ENCODE measurements around the gene TMEM18. TPM values are rescaled to one million over a fixed set of nuclear protein-coding genes. Genes with fewer than 3 reads are reported as not detected.

The TMEM18 gene
- polyA plus RNA-seq, 10 donors, result 40.7 to 49.1 (median 43.9) TPM

DNA sequence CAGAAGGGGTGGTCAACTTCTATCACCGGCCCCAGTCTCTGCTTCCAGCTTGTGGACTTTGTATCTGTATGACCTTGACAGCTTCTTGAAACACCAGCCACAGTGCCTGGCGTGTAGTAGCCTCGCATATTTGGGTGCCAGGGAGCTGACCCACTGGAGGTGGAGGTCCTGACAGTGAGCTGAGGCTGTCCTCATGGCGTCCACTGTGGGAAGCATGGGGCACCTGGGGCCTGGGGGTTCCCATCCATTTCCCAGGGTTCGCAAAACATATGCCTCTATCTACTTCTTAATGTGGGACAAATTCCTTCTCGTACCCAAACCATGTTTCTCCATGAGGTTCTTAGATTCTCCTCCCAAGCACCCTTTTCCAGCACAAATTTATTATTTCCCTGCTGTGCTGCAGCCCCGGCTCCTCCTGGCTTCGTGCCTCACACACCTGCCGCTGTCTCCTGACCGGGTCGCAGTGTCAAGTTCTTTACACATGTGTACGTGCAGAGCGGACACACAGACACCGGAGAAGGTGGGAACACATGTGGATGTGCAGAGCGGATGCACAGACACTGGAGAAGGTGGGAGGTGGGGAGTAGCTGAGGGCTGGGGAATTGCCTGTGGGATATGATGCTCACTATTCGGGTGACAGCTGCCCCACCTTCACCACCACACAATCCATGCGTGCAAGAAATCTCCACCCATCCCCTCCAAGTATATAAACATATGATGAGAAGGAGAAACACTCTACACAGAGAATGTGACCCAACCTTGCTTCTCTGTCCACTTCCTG, 23.4 kb downstream of the TMEM18 start:
- DNase-seq, result no peak

DNA sequence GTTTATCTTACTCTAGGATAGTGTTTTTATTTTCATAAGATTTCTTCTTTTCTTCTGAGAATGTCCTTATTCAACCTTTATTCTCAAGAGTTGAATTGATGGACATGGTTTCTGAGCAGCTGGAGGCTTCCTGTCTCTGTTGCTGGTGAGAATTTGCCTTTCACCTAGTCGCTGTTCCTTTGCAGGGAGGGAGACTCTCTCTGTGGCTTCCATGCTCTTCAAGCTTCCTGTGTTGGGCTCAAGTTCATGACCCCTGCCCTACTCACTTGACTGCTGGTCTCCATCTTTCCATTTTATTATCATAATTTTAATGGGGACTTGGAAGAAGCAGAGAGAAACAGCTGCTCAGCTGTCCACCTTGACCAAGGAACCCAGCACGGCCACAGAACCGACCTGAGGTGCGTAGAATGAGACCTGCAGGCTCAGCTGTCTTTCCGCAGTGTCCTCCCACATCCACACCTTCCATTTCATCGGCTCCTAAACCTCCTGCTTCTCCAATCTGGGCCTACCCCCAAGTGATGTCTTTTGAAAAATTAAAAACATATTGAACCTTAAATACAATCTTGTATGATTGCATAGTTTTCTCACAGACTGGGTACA, 24.2 kb downstream of the TMEM18 start:
- DNase-seq, result no peak

DNA sequence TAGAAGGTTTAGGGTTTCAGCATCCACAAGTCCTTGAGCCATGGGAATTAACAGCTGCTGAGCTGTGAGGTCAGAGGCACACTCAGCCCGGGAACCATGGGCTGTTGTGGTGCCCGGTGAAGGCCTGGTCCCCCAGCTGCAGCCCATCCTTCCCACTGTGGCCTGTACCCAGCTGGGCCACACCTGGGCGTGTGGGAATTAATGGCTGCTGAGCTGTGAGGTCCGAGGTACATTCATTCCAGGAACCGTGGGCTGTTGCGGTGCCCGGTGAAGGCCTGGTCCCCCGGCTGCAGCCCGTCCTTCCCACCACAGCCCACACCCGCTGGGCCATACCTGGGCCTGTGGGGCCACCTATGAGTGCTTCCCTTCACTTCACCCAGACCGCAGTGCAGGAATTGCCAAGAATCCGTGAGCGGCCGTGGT, 25.2 kb downstream of the TMEM18 start:
- DNase-seq, result peak in 1 of 3 donors; percentile 37

DNA sequence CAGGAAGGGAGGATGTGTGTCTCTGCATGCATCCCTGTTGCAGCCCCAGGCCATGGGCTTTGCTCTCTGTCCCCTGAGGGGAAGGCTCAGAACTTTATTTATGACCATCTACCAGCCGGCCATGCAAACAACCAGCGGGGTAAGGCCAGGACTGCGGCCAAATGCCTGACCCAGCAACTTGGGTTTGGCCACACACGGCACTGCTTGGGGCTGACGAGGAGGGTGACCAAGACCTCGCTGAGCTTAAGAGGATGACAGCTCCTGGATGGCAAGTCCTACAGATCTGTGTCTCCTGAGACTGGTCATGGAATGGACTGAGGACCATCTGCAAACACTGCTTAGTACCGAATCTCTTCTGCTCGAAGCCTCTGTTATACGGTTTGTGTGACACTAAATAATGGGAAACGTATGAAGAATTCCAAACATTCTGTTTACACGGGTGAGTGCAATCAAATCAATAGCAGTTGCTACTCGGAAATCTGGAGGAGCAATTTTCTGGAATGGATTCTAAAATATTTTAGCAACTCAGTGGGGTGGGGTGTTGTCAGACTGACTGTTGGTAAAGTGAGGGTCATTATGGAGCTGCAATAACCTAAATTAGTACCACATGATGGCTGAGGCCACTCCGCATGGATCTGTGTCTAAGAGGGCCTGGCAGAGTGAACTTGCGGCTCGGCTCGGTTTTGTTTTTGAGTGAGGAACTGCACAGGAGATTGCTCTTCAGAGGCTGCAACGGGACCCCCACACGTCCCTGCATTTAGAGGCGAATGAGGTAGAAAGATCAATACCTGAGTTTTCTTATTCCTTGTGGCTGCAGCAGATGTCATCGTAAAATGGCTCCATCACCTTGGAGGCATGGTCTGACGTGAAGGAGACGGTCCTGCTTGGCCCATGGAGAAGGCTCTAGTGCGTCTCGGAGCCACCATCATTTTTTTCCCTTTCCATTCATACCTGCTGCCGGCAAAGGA, 26.6 kb downstream of the TMEM18 start:
- DNase-seq, result no peak

DNA sequence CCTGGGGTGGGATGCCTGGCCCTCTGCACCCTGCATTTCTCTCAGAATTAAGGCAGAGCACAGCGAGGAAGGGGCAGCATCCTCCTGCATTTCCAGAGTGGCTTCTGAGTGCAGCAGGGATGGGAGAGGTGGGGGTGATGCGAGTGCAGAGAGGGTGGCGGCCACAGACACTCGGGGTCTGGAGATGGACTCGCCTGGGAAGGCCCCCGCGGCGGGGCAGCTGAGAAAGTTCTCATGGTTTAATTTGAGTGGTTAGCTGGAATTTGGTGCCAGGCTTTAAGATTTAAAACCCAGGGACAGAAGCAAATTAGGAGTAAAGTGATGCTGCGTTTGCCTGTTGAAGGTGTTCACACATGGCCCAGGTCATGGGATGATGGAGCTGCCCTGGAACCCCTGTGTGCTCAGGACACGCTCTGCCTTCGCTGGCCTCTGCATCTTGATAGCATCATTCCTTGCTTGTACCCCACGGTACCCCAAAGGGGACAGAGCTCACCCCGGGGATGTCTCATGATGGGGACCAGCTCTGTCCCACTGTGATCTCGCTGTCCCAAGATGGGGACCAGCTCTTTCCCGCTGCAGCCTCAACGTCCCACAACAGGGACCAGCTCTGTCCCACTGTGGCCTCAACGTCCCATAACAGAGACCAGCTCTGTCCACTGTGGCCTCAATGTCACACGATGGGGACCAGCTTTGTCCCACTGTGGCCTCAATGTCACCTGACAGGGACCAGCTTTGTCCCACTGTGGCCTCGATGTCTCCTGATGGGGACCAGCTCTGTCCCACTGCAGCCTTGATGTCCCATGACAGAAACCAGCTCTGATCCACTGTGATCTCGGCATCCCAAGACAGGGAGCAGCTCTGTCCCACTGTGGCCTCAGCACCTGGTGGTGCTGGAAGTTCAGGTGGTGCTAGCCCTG, 27.5 kb downstream of the TMEM18 start:
- DNase-seq, result no peak

DNA sequence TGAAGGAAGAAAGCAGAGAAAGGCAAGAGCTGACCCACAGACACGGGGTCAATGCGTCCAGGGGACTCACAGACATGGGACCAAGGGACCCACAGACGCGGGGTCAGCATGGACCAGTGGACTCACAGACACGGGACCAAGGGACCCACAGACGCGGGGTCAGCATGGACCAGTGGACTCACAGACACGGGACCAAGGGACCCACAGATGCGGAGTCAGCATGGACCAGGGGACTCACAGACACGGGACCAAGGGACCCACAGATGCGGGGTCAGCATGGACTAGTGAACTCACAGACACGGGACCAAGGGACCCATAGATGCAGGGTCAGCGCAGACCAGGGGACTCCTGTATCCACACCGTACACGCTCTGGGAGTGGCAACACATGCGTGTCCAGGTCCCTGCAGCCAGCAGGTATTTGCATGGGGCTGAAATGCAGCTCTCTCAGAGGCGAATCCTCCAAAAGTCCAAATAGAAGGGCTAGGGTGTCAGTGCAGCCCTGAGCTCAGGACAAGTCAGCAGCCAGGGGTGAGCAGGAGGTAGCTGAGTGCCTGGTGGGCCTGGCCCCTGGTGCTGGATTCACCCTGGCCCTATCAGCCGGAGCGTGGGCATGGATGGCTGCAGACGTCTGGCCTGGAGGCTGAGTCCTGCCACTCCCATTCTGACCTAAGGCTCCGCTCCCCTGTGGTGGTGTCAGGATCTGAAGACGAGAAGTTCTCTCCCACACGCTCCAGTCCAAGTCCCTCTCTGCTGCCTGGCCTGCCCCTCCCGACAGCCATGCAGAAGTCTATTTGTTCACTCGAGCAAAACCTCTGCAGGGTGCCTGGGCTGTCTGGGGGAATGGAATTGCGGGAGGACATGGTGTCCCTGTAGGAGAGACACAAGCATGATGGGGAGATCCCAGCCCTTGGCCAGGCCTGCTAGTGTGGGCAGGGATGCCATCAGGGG, 28.5 kb downstream of the TMEM18 start:
- no peak for DNase-seq

DNA sequence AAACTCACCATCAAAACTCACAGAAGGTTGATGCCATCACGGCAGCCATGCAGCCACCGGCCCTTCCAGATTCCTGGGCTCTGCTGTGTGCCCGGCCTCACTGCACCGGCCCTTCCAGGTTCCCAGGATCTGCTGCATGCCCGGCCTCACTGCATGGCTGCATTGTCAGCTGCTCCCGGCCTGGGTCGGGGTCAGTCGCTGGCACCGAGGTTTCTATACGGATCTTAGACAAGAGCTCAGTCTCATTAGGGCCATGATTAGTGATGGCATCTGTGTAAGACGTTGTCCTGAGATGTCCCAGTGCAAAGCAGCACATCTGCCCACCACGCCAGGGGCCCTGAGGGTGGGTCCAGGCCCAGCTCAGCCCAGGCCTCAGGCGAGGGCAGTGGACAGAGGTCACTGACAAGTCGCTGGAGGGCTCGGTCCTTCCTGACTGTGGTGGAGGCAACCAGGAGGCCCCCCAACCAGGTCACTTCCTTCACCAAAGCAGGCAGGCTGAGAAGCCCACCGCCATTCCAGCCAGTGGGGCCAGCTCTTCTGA, 29.4 kb downstream of the TMEM18 start:
- DNase-seq, result no peak

DNA sequence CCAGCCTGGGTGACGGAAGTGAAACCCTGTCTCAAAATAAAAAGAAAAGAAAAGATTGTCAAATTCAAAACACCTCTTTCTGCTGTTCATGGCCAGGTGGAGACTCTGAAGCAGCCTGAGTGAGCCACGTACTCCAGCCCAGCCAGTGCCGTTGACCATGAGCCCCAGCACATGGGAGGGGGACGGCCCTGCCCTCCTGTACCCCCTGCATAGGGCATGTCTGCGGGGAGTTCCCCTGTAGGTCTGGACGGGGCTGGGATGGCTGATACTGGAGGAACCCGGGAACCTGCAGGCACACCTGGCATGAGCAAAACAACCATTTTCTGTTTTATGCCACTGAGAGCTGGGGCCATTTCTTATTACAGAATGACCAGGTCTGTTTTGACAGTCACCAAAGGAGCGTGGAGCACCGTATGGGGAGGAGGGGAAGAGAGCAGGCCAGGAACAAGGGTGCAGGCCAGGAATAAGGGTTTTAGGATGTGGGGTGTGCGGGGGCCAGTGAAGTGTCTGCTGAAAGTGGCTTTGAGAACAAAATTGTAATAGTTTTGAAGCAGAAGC, 30.1 kb downstream of the TMEM18 start:
- no peak for DNase-seq

DNA sequence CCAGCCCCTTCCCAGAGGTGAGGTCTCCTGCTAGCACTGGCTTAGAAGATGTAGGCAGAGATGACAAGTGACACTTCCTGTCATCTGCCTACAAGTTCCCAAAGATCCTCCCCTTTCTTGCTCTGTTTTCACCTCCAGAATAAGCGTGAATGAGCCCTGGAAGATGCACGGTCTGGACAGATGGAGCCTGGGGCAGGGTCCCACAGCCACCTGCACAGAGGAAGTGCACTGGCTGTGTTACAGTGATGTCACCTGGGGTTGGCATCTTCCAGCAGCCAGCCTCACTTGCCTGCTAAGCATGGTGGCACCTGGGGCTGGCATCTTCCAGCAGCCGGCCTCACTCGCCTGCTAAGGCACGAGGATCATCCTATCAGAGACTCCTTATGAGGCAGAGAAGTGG, 32.3 kb downstream of the TMEM18 start:
- DNase-seq, result no peak

DNA sequence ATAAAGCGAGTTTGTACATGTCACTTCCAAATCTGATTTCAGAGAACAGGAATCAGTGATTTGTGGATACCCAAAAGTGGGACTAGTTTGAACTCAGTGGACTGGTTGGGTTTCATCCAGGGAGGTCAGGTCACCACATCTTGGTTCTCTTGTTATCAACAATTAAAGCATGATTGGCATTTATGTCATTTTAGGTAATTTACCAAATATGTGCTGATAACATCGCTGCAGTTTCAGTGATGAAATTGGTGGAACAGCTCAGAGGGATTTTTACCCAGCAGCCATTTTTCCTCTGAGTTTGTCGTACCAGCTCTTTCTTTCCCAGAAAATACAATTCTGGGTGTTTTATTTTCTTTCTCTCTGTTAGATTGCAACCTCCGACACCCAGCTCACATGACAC, 33.4 kb downstream of the TMEM18 start:
- no peak for DNase-seq

DNA sequence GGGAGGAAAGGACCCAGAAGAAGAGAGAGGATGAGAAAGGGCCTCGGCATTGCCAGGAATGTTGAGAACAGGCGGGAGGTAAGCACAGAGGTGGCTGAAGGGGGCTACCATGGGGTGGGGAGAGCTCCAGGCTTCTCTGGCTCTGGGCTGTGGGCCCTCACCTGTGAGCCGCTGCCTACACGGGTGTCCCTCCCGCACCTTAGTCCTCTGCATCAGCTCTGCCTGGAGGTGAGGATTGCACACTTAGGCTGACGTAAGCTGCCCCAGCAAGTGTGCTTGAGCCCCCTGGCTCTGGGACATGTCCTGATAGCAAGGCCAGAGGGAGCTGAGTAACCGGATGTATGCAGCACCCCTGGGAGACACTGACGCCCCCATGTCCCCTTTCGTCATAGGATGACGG, 33.9 kb downstream of the TMEM18 start:
- no peak for DNase-seq

DNA sequence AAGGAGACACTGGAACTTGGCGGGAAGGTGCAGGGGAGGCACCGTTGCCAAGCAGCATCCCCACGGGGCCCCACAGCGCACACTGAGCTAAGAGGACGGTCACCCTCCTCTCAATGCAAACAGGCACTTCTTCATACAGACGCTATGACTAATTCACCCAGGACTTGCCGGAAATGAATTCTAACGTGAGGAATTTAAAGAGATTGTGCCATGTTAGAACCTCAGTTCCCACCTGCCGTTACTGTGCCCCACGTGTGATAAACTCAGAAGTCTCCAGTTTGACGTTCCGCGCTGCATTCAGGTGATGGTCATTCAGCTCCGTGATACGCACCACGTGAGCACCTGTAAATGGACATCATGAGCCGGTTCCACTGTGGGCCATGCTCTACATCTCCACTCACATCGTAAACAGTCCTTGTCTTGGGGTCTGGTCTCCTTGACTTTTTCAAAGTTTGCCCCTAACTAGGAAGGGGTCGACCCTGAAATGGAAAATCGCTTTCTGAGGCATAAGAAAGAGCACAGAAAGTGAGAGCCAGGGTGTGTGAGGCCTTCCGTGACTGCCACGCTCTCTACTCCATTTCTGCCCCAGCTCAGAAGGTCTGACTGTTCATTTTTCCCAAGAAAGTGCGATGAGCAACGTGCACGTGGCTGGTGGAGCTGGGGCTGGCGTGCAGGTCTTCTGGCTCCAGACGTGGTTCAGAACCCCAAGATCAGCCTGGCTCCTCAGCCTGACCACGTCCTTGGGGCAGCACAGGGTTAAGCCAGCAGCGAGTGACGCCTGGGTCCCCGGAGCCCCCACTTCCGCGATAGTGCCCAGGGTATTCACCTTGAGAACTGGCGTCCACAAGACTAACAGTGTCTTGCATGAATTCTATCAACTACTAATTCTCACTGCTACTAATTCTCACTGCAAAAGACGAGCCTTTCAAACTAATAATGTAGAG, 35.1 kb downstream of the TMEM18 start:
- DNase-seq, result no peak

DNA sequence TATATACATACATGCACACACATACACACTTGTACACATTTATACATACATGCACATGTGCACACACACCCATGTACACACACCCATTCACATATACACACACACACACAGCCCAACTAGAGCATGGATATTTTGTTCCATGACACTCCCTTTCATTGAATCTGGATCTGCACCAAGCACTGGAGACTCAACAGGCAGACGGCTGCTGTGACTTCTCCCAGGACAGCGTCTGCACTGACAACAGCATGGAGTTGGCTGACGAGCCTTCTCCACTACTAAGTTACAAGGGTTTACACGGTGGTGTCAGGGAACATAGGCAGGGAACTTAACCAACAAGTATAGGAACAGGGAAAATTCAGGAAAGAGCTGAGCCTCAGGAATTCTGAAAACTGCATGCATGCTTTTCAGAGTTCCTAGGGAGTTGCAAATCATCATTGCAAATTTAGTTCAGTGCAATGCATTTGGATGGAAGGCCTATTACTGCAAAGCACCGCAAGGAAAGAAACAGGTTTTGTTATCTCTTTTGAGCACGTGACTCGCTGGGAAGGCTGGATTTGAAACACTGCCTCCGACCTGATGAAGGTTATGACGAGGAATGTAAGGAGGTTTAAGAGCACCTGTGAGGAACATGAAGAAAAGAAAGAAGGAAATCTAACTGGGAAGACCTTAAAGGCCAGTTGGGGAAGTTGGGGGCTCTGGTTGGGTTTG, 35.9 kb downstream of the TMEM18 start:
- DNase-seq, result peak in 1 of 3 donors; percentile 50

DNA sequence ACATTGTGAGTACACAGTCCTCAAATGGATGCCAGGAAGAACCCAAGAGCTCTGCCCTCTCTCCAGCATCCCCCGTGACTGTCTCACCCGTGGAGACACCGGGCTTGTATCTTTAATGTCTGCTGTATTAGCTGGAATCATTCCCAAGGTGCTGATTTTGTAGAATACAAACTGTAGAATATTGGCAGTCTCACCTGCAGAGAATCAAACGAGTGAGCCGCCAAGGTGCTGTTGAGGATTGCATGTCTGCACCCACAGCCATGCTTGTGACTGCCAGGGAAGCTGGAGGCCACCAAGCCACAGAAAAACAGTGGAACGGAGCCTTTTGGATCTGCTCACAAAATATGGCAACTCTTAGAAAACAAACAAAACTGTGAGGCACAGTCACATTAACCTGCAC, 37.5 kb downstream of the TMEM18 start:
- no peak for DNase-seq

DNA sequence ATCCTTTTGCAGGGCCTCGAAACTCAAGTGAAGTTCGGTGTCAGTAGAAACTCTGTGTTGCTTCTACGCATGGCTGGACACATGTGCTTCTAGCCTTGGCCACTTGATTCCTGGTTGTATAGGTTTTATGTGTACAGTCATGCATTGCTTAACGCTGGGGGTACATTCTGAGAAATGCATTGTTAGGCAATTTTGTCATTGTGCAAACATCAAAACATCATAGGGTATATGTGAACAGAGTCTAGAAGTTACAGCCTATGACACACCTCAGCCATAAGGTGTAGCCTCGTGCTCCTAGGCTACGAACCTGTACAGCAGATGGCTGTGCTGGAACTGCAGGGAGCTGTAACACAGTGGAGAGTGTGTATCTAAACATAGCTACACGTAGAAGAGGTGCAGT, 39.4 kb downstream of the TMEM18 start:
- DNase-seq, result no peak

DNA sequence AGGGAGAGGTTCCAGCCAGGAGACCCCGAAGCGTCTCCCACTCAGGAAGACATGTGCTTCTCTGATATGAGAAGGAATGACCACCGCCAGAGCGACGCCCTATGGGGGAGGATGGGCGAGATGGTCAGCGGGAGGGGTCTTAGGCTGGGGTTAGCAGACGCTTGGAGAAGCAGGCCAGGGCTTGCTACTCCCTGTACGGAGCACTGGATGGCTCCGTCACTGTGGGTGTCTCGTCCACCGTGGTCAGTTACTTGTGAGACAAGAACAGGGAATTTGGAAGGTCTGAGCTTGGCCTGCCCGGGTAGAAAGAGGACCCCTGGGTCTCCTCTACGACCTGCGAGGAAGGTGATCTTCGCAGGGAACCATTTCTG, 39.8 kb downstream of the TMEM18 start:
- no peak for DNase-seq

DNA sequence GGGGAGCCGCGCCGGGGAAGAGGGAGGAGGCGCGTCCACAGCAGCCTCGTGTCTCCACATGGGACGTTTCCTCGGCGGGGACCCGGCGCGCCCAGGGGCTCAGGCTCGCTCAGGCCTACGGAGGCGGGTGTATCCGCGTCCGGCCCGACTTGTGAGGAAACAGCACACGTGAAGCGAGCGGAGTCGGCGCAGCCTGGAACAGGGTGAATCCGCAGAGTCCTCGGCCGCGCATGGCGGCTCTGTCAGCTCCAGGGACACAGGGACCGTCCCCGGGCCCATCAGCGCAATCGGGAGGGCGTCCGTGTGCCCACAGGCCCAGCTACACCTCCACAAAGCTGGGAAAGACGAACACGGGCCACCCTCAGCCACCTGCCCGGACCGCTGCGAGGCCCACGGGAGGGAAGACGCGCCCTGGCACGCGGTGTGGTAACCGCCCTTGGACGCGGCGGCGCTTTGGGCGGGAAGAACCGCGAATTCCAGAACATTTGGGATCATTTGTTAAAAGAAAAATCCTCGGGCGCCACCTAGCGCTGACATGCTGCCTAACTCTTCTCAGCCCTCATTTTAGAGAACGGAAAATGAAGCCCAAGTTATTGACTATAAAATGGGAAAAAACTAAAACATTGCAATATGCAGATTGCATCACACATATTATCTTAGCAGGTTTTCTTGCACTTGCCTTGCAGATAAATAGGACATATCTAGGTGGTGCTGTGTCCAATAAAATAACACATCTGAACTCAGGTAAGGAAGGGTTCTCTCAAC, 40.4 kb downstream of the TMEM18 start:
- peak; percentile 68 to 90 (median 85) for DNase-seq
